ENCODE data around the gene TMEM53.

TMEM53 gene

GRCh38 chr1:44696789-44697345, 22.6 kb upstream of the TMEM53 start:
- no peak for DNase-seq

- no peak for DNase-seq
Observed at GRCh38 chr1:44696101-44696500, 21.8 kb upstream of the TMEM53 start.

GRCh38 chr1:44695671-44696070, 21.4 kb upstream of the TMEM53 start:
- no peak for DNase-seq

GRCh38 chr1:44694863-44695478, 20.7 kb upstream of the TMEM53 start:
- no peak for DNase-seq

GRCh38 chr1:44693900-44694299, 19.6 kb upstream of the TMEM53 start:
- no peak for DNase-seq

- no peak for DNase-seq
Observed at GRCh38 chr1:44693159-44693558, 18.9 kb upstream of the TMEM53 start.

GRCh38 chr1:44689447-44689765, 15.1 kb upstream of the TMEM53 start:
- DNase-seq, result no peak

- DNase-seq, result no peak
Observed at GRCh38 chr1:44688760-44689446, 14.6 kb upstream of the TMEM53 start.

- DNase-seq, result no peak
Observed at GRCh38 chr1:44685881-44686280, 11.6 kb upstream of the TMEM53 start.

- DNase-seq, result no peak
Observed at GRCh38 chr1:44685218-44685617, 10.9 kb upstream of the TMEM53 start.

- no peak for DNase-seq
Observed at GRCh38 chr1:44684525-44684924, 10.2 kb upstream of the TMEM53 start.

- DNase-seq, result no peak
Observed at GRCh38 chr1:44682883-44683265, 8.6 kb upstream of the TMEM53 start.

GRCh38 chr1:44681905-44682882, 7.9 kb upstream of the TMEM53 start:
- DNase-seq, result no peak

- DNase-seq, result no peak
Observed at GRCh38 chr1:44679468-44679867, 5.2 kb upstream of the TMEM53 start.

- no peak for DNase-seq
Observed at GRCh38 chr1:44678626-44679025, 4.3 kb upstream of the TMEM53 start.

- no peak for DNase-seq
Observed at GRCh38 chr1:44678120-44678519, 3.8 kb upstream of the TMEM53 start.

- DNase-seq, result peak; percentile 38
Observed at GRCh38 chr1:44677201-44677766, 3.0 kb upstream of the TMEM53 start.

GRCh38 chr1:44676484-44677200, 2.4 kb upstream of the TMEM53 start:
- no peak for DNase-seq

- no peak for DNase-seq
Observed at GRCh38 chr1:44675186-44675585, 905 bp upstream of the TMEM53 start.

GRCh38 chr1:44673675-44674112, 587 bp downstream of the TMEM53 start:
- DNase-seq, result no peak

GRCh38 chr1:44672961-44673674, 1.2 kb downstream of the TMEM53 start:
- no peak for DNase-seq
